CD14-positive monocyte (primary cell): Measurements from ENCODE around the gene CROCC2. TPM values are rescaled to one million over a fixed set of nuclear protein-coding genes. Genes with fewer than 3 reads are reported as not detected.

Experiments
- DNase-seq, 3 donors: peaks; one replicate each; pipeline ENCODE4 v3.0.0-alpha.2; 2011 to 2022
- H2AFZ ChIP-seq: 2 replicates; pipeline ENCODE4 v1.6.0; 2012; ENCODE audit warnings: mild to moderate bottlenecking, low read depth, low read length, inconsistent platforms; ENCODE audit not compliant: insufficient read depth, poor library complexity, severe bottlenecking
- H3K27ac ChIP-seq, 2 donors: 1 replicate in 1 of 2; 2 replicates in 1 of 2; pipeline ENCODE4 v1.5.1; 2012 to 2013; ENCODE audit warnings: low read length in 2 of 2, control low read depth in 1 of 2, inconsistent platforms in 1 of 2, low read depth in 1 of 2, mild to moderate bottlenecking in 1 of 2
- H3K27me3 ChIP-seq, 2 donors: one replicate each; pipeline versions ENCODE4 v1.6.0 to v1.6.1; 2011 to 2013; ENCODE audit warnings: low read length in 2 of 2; ENCODE audit not compliant: control insufficient read depth in 2 of 2, insufficient read depth in 2 of 2
- H3K36me3 ChIP-seq, 2 donors: replicated peaks in 1 of 2; 1 replicate in 1 of 2; 2 replicates in 1 of 2; pipeline versions ENCODE4 v1.5.1 to v1.6.1; 2012 to 2013; ENCODE audit warnings: low read length in 2 of 2, control low read depth in 1 of 2, inconsistent platforms in 1 of 2, mild to moderate bottlenecking in 1 of 2; ENCODE audit not compliant: insufficient read depth in 2 of 2, control insufficient read depth in 1 of 2
- H3K4me1 ChIP-seq, 2 donors: 1 replicate in 1 of 2; 2 replicates in 1 of 2; pipeline versions ENCODE4 v1.5.1 to v1.6.1; 2012 to 2013; ENCODE audit warnings: low read length in 2 of 2, control low read depth in 1 of 2, inconsistent platforms in 1 of 2, mild to moderate bottlenecking in 1 of 2, moderate library complexity in 1 of 2; ENCODE audit not compliant: insufficient read depth in 2 of 2, control insufficient read depth in 1 of 2
- H3K4me2 ChIP-seq: replicated peaks from 2 replicates; pipeline ENCODE3; 2012; ENCODE audit warnings: low read length, moderate library complexity, mild to moderate bottlenecking; ENCODE audit not compliant: poor library complexity, severe bottlenecking; ENCODE audit errors: extremely low read depth
- H3K4me3 ChIP-seq, 3 experiments: fragments of 200-600 bp in 1 of 3; sonication (generic) in 1 of 3; replicated peaks in 1 of 3; 1 replicate in 2 of 3; 2 replicates in 1 of 3; pipeline ENCODE4 v1.5.1; 2011 to 2013; ENCODE audit warnings: low read length in 3 of 3, mild to moderate bottlenecking in 3 of 3, control low read depth in 2 of 3, low read depth in 2 of 3, inconsistent platforms in 1 of 3, moderate library complexity in 1 of 3
- H3K79me2 ChIP-seq: 2 replicates; pipeline ENCODE4 v1.6.0; 2012; ENCODE audit warnings: mild to moderate bottlenecking, control low read depth, inconsistent platforms, low read length, moderate library complexity; ENCODE audit not compliant: insufficient read depth
- H3K9ac ChIP-seq: 2 replicates; pipeline ENCODE4 v1.6.0; 2017; ENCODE audit warnings: low read length, mild to moderate bottlenecking; ENCODE audit not compliant: insufficient read depth, poor library complexity, severe bottlenecking
- H3K9me3 ChIP-seq, 2 donors: replicated peaks in 1 of 2; 1 replicate in 1 of 2; 2 replicates in 1 of 2; pipeline versions ENCODE4 v1.5.1 to v1.6.1; 2012 to 2013; ENCODE audit warnings: low read length in 2 of 2, control low read depth in 1 of 2; ENCODE audit not compliant: control insufficient read depth in 1 of 2, insufficient read depth in 1 of 2
- H4K20me1 ChIP-seq: 2 replicates; pipeline ENCODE4 v1.6.0; 2012; ENCODE audit warnings: mild to moderate bottlenecking, low read length, control low read depth, moderate library complexity; ENCODE audit not compliant: insufficient read depth
- H3K27ac Mint-ChIP-seq, 7 donors: one replicate each; pipeline ENCODE4 v1.8.0; 2020; ENCODE audit warnings: mild to moderate bottlenecking in 7 of 7, mixed read lengths in 7 of 7, moderate library complexity in 6 of 7, inconsistent platforms in 2 of 7
- H3K27me3 Mint-ChIP-seq, 3 donors: one replicate each; pipeline ENCODE4 v1.8.0; 2021 to 2022; ENCODE audit warnings: low read depth in 3 of 3, mild to moderate bottlenecking in 3 of 3, mixed read lengths in 3 of 3, moderate library complexity in 3 of 3, inconsistent platforms in 1 of 3
- H3K36me3 Mint-ChIP-seq, 2 donors: one replicate each; pipeline ENCODE4 v1.8.0; 2020; ENCODE audit warnings: mixed read lengths in 2 of 2, inconsistent platforms in 1 of 2, mild to moderate bottlenecking in 1 of 2
- H3K4me1 Mint-ChIP-seq: one replicate; pipeline ENCODE4 v1.8.0; 2020; ENCODE audit warnings: mild to moderate bottlenecking, mixed read lengths
- H3K4me3 Mint-ChIP-seq, 2 donors: one replicate each; pipeline ENCODE4 v1.8.0; 2020; ENCODE audit warnings: mild to moderate bottlenecking in 2 of 2, mixed read lengths in 2 of 2, moderate library complexity in 1 of 2
- H3K9me3 Mint-ChIP-seq, 7 donors: one replicate each; pipeline ENCODE4 v1.8.0; 2020 to 2022; ENCODE audit warnings: mixed read lengths in 7 of 7, mild to moderate bottlenecking in 6 of 7, moderate library complexity in 6 of 7, inconsistent platforms in 2 of 7
- WGBS: methylation state at CpG from one replicate; pipeline ENCODE4 v1.1.5; 2013; ENCODE audit warnings: missing lambda C conversion rate; ENCODE audit not compliant: insufficient coverage; 5-methylcytosine and 5-hydroxymethylcytosine counted together
- intact Hi-C, 2 donors: fragments of 100-400 bp; cut with micrococcal nuclease; formaldehyde crosslinking; loops; one replicate each; pipeline versions ENCODE4 v1.15.0 to v1.15.1; 2023
- polyA plus RNA-seq, 3 donors: library from polyadenylated mRNA; depleted of rRNA in 1 of 3; unstranded in 2 of 3; stranded (reverse) in 1 of 3; fragments of 300-500 nt in 2 of 3; fragments of >200 nt in 1 of 3; fragmentation: Illumina TruSeq in 2 of 3; gene quantifications; 1 replicate in 2 of 3; 2 replicates in 1 of 3; pipeline ENCODE4 v1.2.3, GENCODE V29; 2012 to 2021
- TF ChIP-seq, protein P1 (sequence below): fragments of 200-600 bp; IDR thresholded peaks from one replicate; pipeline ENCODE4 v1.8.0; 2022; ENCODE audit warnings: antibody characterized with exemption, mild to moderate bottlenecking

The CROCC2 gene
- polyA plus RNA-seq, 3 donors = 0.15 TPM; not detected in 2

- Histone ChIP-seq H3K4me2 (no peak overlapping the region), H3K36me3 (no peaks in the 10 kb centered on the region), H4K20me1 (no peaks in the 10 kb centered on the region), H3K9ac (no peak overlapping the region), H2AFZ (no peak overlapping the region), H3K4me3 (no peak overlapping the region), H3K4me1 (no peaks in the 10 kb centered on the region), H3K27me3 (no peaks in the 10 kb centered on the region), H3K9me3 (peaks cover 0 to 13% of the 10 kb centered on the region in 2 donors), H3K27ac (no peak overlapping the region), H3K79me2 (no peaks in the 10 kb centered on the region)
- peaks cover 2 to 20% (median 11%) of the 10 kb centered on the region in 7 donors for H3K9me3 Mint-ChIP-seq
- TF ChIP-seq, protein P1, sequence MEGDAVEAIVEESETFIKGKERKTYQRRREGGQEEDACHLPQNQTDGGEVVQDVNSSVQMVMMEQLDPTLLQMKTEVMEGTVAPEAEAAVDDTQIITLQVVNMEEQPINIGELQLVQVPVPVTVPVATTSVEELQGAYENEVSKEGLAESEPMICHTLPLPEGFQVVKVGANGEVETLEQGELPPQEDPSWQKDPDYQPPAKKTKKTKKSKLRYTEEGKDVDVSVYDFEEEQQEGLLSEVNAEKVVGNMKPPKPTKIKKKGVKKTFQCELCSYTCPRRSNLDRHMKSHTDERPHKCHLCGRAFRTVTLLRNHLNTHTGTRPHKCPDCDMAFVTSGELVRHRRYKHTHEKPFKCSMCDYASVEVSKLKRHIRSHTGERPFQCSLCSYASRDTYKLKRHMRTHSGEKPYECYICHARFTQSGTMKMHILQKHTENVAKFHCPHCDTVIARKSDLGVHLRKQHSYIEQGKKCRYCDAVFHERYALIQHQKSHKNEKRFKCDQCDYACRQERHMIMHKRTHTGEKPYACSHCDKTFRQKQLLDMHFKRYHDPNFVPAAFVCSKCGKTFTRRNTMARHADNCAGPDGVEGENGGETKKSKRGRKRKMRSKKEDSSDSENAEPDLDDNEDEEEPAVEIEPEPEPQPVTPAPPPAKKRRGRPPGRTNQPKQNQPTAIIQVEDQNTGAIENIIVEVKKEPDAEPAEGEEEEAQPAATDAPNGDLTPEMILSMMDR = no peak
- H3K27ac Mint-ChIP-seq = no peak overlapping the region
- peaks cover 0 to 2% of the 10 kb centered on the region in 2 donors for H3K36me3 Mint-ChIP-seq
- intact Hi-C loops = no loop called here
- no peak for DNase-seq
- H3K4me1 Mint-ChIP-seq = no peaks in the 10 kb centered on the region
- peaks cover 0 to 1% (median 1%) of the 10 kb centered on the region in 3 donors for H3K27me3 Mint-ChIP-seq
- 92% methylated on average over 19 of the region's 20 CpGs for WGBS
- H3K4me3 Mint-ChIP-seq = no peak overlapping the region
These were observed 113.5 kb downstream of the CROCC2 start for GRCh38 chr2:241019441-241020139.

DNA sequence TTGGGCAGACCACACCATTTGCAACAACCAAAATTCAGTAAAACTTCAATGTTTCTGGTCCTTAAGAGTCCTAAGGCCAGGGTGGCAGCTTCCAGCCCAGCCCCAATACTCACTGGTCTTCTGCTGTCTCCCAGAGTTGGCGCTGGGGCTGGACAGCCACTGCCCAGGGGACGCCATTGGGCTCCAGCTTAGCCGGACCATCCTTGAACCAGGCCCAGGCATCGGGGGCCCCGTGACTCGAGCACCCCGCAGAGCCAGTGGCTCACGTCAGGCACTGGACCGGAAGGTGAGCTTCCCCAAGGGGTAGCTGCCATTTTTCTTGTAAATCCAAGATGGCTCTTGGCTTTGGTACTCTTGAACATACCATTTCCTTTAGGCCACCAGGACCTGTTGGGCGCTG, 114.1 kb downstream of the CROCC2 start:
- H3K4me2 ChIP-seq = no peak overlapping the region
- H3K36me3 Mint-ChIP-seq = peaks cover 0 to 2% of the 10 kb centered on the region in 2 donors
- intact Hi-C loops = no loop called here

More for the DNA sequence above, 114.1 kb downstream of the CROCC2 start:
- H3K9ac ChIP-seq = no peak overlapping the region
- H3K36me3 ChIP-seq = no peaks in the 10 kb centered on the region
- H3K9me3 ChIP-seq = peaks cover 5 to 19% of the 10 kb centered on the region in 2 donors
- H3K27me3 ChIP-seq = no peaks in the 10 kb centered on the region
- H3K9me3 Mint-ChIP-seq = peaks cover 4 to 25% (median 17%) of the 10 kb centered on the region in 7 donors
- DNase-seq = no peak
- TF ChIP-seq, protein P1 = no peak
- H3K4me1 ChIP-seq = no peaks in the 10 kb centered on the region
- H3K79me2 ChIP-seq = no peaks in the 10 kb centered on the region
- H3K4me3 ChIP-seq = no peak overlapping the region
- H2AFZ ChIP-seq = no peak overlapping the region
- H3K27me3 Mint-ChIP-seq = peaks cover 0 to 1% (median 1%) of the 10 kb centered on the region in 3 donors
- H3K4me3 Mint-ChIP-seq = no peak overlapping the region
- no peaks in the 10 kb centered on the region for H3K4me1 Mint-ChIP-seq
- no peak overlapping the region for H3K27ac ChIP-seq
- H3K27ac Mint-ChIP-seq = no peak overlapping the region
- over 99% methylated on average over 10 of the region's 10 CpGs for WGBS
- H4K20me1 ChIP-seq = no peaks in the 10 kb centered on the region
